ENCODE results near the gene MNT. TPM values are rescaled to one million over a fixed set of nuclear protein-coding genes. Genes with fewer than 3 reads are reported as not detected.

The MNT gene
- total and polyA plus RNA-seq, 4 donors, result 1.7 to 5.0 (median 2.6) TPM

GRCh38 chr17:2373179-2373578, 27.7 kb downstream of the MNT start:
- H3K27me3 ChIP-seq (ENCODE audit: control insufficient read depth in 4 of 4, insufficient read depth in 4 of 4, low read length in 3 of 4), result no peaks in the 10 kb centered on the region
- peaks cover 0 to 4% (median 1%) of the 10 kb centered on the region in 4 donors for H3K4me1 ChIP-seq (ENCODE audit: control insufficient read depth in 4 of 4, insufficient read depth in 4 of 4, low read length in 3 of 4)
- WGBS, result 96% methylated on average over 18 of the region's 18 CpGs
- TF ChIP-seq YY1 (IDR thresholded peaks at IDR 0.05) (no peak), RAD21 (IDR thresholded peaks at IDR 0.05) (no peak), EGR1 (IDR thresholded peaks at IDR 0.05; ENCODE audit: low read depth in 2 of 2) (no peak), FOXA1 (IDR thresholded peaks at IDR 0.05) (no peak), TAF1 (conservative IDR thresholded peaks at IDR 0.05) (no peak)
- TF ChIP-seq, protein P1, sequence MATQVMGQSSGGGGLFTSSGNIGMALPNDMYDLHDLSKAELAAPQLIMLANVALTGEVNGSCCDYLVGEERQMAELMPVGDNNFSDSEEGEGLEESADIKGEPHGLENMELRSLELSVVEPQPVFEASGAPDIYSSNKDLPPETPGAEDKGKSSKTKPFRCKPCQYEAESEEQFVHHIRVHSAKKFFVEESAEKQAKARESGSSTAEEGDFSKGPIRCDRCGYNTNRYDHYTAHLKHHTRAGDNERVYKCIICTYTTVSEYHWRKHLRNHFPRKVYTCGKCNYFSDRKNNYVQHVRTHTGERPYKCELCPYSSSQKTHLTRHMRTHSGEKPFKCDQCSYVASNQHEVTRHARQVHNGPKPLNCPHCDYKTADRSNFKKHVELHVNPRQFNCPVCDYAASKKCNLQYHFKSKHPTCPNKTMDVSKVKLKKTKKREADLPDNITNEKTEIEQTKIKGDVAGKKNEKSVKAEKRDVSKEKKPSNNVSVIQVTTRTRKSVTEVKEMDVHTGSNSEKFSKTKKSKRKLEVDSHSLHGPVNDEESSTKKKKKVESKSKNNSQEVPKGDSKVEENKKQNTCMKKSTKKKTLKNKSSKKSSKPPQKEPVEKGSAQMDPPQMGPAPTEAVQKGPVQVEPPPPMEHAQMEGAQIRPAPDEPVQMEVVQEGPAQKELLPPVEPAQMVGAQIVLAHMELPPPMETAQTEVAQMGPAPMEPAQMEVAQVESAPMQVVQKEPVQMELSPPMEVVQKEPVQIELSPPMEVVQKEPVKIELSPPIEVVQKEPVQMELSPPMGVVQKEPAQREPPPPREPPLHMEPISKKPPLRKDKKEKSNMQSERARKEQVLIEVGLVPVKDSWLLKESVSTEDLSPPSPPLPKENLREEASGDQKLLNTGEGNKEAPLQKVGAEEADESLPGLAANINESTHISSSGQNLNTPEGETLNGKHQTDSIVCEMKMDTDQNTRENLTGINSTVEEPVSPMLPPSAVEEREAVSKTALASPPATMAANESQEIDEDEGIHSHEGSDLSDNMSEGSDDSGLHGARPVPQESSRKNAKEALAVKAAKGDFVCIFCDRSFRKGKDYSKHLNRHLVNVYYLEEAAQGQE (IDR thresholded peaks at IDR 0.05), result no peak
- peaks cover 1 to 24% (median 6%) of the 10 kb centered on the region in 4 donors for H3K36me3 ChIP-seq (ENCODE audit: control insufficient read depth in 4 of 4, insufficient read depth in 3 of 4, low read depth in 1 of 4, low read length in 3 of 4)
- H3K9me3 ChIP-seq (ENCODE audit: control insufficient read depth in 4 of 4, low read length in 3 of 4), result no peaks in the 10 kb centered on the region
- H3K9ac ChIP-seq (ENCODE audit: low read depth in 1 of 2, low read length in 2 of 2), result no peak overlapping the region
- no peak for DNase-seq (ENCODE audit: low spot score)
- H3K27ac ChIP-seq (ENCODE audit: low read depth in 1 of 2, low read length in 2 of 2), result no peak overlapping the region
- no peak overlapping the region for H3K4me3 ChIP-seq (ENCODE audit: low read depth in 1 of 3, low read length in 3 of 3)

DNA sequence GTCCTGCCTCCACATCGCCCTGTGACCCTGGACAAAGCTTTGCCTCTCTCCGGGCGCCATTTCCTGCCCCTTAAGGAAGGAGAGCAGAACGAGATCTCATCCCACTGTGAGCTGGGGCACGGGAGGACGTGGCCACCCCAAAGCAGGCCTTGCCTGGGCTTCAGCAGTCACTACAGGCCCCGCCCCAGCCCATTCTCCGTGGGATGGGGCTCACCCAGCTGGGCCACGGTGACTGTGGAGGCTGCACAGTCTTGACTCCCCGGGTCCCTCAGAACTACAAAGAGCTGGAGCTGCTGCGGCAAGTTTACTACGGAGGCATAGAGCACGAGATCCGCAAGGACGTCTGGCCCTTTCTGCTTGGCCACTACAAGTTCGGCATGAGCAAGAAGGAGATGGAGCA, 28.2 kb downstream of the MNT start:
- peaks cover 0 to 3% (median 1%) of the 10 kb centered on the region in 4 donors for H3K4me1 ChIP-seq (ENCODE audit: control insufficient read depth in 4 of 4, insufficient read depth in 4 of 4, low read length in 3 of 4)
- H3K9ac ChIP-seq (ENCODE audit: low read depth in 1 of 2, low read length in 2 of 2), result no peak overlapping the region
- WGBS, result 96% methylated on average over 16 of the region's 16 CpGs
- TF ChIP-seq, protein P2, sequence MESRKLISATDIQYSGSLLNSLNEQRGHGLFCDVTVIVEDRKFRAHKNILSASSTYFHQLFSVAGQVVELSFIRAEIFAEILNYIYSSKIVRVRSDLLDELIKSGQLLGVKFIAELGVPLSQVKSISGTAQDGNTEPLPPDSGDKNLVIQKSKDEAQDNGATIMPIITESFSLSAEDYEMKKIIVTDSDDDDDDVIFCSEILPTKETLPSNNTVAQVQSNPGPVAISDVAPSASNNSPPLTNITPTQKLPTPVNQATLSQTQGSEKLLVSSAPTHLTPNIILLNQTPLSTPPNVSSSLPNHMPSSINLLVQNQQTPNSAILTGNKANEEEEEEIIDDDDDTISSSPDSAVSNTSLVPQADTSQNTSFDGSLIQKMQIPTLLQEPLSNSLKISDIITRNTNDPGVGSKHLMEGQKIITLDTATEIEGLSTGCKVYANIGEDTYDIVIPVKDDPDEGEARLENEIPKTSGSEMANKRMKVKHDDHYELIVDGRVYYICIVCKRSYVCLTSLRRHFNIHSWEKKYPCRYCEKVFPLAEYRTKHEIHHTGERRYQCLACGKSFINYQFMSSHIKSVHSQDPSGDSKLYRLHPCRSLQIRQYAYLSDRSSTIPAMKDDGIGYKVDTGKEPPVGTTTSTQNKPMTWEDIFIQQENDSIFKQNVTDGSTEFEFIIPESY (IDR thresholded peaks at IDR 0.05), result no peak
- no peak for TF ChIP-seq SP1 (IDR thresholded peaks at IDR 0.05)
- no peak for TF ChIP-seq FOXA2 (IDR thresholded peaks at IDR 0.05)
- TF ChIP-seq HNF4G (IDR thresholded peaks at IDR 0.05), result no peak
- TF ChIP-seq FOXA1 (IDR thresholded peaks at IDR 0.05), result no peak
- no peak for TF ChIP-seq TAF1 (conservative IDR thresholded peaks at IDR 0.05)
- H3K36me3 ChIP-seq (ENCODE audit: control insufficient read depth in 4 of 4, insufficient read depth in 3 of 4, low read depth in 1 of 4, low read length in 3 of 4), result peaks cover 1 to 21% (median 8%) of the 10 kb centered on the region in 4 donors
- H3K27ac ChIP-seq (ENCODE audit: low read depth in 1 of 2, low read length in 2 of 2), result no peak overlapping the region
- H3K9me3 ChIP-seq (ENCODE audit: control insufficient read depth in 4 of 4, low read length in 3 of 4), result no peaks in the 10 kb centered on the region
- H3K4me3 ChIP-seq (ENCODE audit: low read depth in 1 of 3, low read length in 3 of 3), result no peak overlapping the region
- DNase-seq (ENCODE audit: low spot score), result no peak
- no peaks in the 10 kb centered on the region for H3K27me3 ChIP-seq (ENCODE audit: control insufficient read depth in 4 of 4, insufficient read depth in 4 of 4, low read length in 3 of 4)

- H3K4me3 ChIP-seq (ENCODE audit: low read depth in 1 of 3, low read length in 3 of 3), result no peak overlapping the region
- H3K27me3 ChIP-seq (ENCODE audit: control insufficient read depth in 4 of 4, insufficient read depth in 4 of 4, low read length in 3 of 4), result no peaks in the 10 kb centered on the region
- H3K27ac ChIP-seq (ENCODE audit: low read depth in 1 of 2, low read length in 2 of 2), result no peak overlapping the region
- H3K36me3 ChIP-seq (ENCODE audit: control insufficient read depth in 4 of 4, insufficient read depth in 3 of 4, low read depth in 1 of 4, low read length in 3 of 4), result peaks cover 1 to 20% (median 8%) of the 10 kb centered on the region in 4 donors
- H3K9me3 ChIP-seq (ENCODE audit: control insufficient read depth in 4 of 4, low read length in 3 of 4), result no peaks in the 10 kb centered on the region
- H3K9ac ChIP-seq (ENCODE audit: low read depth in 1 of 2, low read length in 2 of 2), result no peak overlapping the region
- peaks cover 0 to 2% (median 0%) of the 10 kb centered on the region in 4 donors for H3K4me1 ChIP-seq (ENCODE audit: control insufficient read depth in 4 of 4, insufficient read depth in 4 of 4, low read length in 3 of 4)
- WGBS, result 98% methylated on average over 26 of the region's 26 CpGs
- no peak for DNase-seq (ENCODE audit: low spot score)
- TF ChIP-seq RAD21 (IDR thresholded peaks at IDR 0.05) (no peak), FOXA2 (IDR thresholded peaks at IDR 0.05) (no peak), FOXA1 (IDR thresholded peaks at IDR 0.05) (no peak), EGR1 (IDR thresholded peaks at IDR 0.05; ENCODE audit: low read depth in 2 of 2) (no peak), TAF1 (conservative IDR thresholded peaks at IDR 0.05) (no peak), HNF4A (conservative IDR thresholded peaks at IDR 0.05) (no peak), ATF3 (IDR thresholded peaks at IDR 0.05) (no peak), NR2F2 (IDR thresholded peaks at IDR 0.05) (no peak), GABPA (IDR thresholded peaks at IDR 0.05 in 1 of 2, conservative IDR thresholded peaks at IDR 0.05 in 1 of 2) (no peak), RXRA (IDR thresholded peaks at IDR 0.05) (no peak), SP1 (IDR thresholded peaks at IDR 0.05) (no peak)
- TF ChIP-seq, protein P1 (IDR thresholded peaks at IDR 0.05), result no peak
- TF ChIP-seq, protein P3, sequence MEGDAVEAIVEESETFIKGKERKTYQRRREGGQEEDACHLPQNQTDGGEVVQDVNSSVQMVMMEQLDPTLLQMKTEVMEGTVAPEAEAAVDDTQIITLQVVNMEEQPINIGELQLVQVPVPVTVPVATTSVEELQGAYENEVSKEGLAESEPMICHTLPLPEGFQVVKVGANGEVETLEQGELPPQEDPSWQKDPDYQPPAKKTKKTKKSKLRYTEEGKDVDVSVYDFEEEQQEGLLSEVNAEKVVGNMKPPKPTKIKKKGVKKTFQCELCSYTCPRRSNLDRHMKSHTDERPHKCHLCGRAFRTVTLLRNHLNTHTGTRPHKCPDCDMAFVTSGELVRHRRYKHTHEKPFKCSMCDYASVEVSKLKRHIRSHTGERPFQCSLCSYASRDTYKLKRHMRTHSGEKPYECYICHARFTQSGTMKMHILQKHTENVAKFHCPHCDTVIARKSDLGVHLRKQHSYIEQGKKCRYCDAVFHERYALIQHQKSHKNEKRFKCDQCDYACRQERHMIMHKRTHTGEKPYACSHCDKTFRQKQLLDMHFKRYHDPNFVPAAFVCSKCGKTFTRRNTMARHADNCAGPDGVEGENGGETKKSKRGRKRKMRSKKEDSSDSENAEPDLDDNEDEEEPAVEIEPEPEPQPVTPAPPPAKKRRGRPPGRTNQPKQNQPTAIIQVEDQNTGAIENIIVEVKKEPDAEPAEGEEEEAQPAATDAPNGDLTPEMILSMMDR (IDR thresholded peaks at IDR 0.05; ENCODE audit: low read depth, low read length, missing input control), result no peak
These were observed 28.7 kb downstream of the MNT start for GRCh38 chr17:2372180-2372579.

Data from liver (tissue), 9 donors.